GM18517 (cell line): Measurements from ENCODE around the gene SLC9A5.

Experiments used
- ATAC-seq: cut with Tn5 transposase; IDR thresholded peaks from one replicate; pipeline ENCODE4 v1.9.1; 2021; ENCODE audit warnings: mild to moderate bottlenecking, moderate library complexity; ENCODE audit not compliant: unreplicated experiment

SLC9A5 gene

DNA sequence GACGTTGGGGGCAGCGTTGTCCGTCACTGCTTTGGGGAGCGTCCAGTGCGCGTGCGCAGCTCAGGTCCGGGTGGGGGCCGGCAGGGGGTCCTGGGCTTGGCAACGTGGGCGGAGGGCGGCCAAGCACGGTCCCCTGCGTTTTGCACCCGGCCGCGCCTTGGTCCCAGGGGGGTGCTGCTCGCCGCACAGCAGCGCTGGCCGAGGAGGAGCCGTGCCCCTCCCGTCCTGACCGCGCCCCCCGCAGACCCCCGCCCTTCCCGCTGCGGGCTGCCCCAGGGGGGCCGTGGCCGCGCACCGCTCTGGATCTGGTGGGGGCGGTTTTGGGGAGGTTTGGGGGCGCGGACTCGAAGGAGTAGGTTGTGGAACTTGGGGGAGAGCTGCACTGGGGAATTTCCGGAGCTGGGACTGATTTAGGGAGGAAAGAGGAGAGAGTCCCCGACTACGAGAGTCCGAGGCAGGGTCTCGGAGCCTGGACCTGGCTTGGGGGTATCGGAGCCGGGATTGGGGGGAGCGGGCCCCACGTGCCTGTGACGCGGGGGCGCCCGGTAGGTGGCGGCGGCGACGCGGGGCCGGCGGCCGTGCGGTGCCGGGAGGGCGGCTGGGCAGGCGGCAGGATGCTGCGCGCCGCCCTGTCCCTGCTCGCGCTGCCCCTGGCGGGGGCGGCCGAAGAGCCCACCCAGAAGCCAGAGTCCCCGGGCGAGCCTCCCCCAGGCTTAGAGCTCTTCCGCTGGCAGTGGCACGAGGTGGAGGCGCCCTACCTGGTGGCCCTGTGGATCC, at the start of gene SLC9A5:
Gene SLC9A5 (plus strand): TSS at position 579 of the 777 bp plus-strand sequence. CDS start 36 bp downstream, at position 615.
- no peak for ATAC-seq

- ATAC-seq: no peak
Observed at GRCh38 chr16:67199011-67199807, 49.6 kb upstream of the SLC9A5 start, which contains the start of gene ELMO3. Gene ELMO3, plus strand, starts transcription at chr16:67199131. Its CDS starts 196 bp downstream, at chr16:67199327.

GRCh38 chr16:67199808-67200198, 49.0 kb upstream of the SLC9A5 start:
- no peak for ATAC-seq

- no peak for ATAC-seq
Observed at GRCh38 chr16:67200491-67200890, 48.3 kb upstream of the SLC9A5 start.

DNA sequence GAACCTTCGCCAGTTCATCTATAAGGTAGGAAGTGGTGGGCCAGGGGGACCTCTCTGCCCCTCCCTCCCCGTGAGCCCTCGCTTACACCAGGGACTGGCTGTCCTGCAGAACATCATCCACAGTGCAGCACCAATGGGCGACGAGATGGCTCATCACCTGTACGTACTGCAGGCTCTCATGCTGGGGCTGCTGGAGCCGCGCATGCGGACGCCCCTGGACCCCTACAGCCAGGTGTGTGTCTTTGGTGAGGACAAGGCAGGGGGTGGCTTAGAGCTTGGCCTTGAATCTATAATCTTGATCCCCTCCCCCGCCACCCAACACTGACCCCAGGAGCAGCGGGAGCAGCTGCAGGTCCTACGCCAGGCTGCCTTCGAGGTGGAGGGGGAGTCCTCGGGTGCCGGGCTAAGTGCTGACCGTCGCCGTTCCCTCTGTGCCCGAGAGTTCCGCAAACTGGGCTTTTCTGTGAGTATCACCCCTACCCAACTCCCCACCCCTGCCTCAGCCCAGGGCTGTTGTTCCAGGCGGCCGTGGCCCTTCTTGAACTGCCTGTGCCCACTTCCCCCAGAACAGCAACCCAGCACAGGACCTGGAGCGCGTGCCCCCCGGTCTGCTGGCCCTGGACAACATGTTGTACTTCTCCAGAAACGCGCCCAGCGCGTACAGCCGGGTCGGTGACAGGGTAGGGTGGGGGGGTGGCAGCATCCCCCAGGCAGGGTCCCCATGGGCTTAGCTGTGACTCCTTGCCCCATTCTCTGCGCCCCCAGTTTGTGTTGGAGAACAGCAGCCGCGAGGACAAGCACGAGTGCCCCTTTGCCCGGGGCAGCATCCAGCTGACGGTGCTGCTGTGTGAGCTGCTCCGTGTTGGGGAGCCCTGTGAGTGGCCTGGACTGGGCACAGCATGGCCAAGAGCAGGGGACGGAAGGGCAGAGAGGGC, 47.1 kb upstream of the SLC9A5 start:
- ATAC-seq: no peak

- no peak for ATAC-seq
Observed at GRCh38 chr16:67202426-67202825, 46.4 kb upstream of the SLC9A5 start.

DNA sequence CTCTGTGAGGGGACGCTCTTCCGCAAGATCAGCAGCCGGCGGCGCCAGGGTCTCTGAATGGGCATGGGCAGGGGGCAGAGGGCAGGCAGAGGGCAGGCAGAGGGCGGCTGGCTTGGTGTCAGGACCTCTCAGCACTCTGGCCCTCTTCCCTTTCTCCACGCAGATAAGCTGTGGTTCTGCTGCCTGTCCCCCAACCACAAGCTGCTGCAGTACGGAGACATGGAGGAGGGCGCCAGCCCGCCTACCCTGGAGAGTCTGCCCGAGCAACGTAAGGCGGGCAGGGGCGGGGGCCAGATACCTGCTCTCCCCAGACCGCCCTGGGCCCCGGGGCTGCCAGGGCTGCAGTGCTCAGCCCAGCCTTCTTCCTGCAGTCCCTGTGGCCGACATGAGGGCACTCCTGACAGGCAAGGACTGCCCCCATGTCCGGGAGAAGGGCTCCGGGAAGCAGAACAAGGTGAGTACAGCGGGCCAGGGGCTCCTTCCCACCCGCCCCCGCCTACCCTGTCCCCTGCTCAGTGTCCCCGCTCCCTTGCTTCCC, 45.8 kb upstream of the SLC9A5 start:
- ATAC-seq: no peak

DNA sequence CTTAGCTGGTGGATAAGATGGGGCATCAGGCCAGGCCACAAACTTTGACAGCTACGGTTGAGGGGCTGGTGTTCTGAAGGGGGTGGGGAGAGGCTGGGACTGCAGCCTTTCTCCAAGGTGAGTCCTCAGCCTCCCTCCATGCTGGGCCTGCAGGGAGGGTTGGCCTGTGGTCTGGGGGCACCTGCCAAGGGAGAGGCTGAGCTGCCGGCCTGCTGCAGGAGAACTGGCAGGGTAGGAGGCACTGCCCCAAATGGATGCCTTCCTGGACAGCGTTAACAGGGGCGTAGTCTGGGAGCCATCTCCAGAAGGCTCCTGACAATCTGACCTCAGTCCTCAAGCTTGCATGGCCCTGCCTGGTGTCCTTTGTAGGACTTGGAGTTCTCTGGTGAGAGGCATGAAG, 44.7 kb upstream of the SLC9A5 start:
- no peak for ATAC-seq

DNA sequence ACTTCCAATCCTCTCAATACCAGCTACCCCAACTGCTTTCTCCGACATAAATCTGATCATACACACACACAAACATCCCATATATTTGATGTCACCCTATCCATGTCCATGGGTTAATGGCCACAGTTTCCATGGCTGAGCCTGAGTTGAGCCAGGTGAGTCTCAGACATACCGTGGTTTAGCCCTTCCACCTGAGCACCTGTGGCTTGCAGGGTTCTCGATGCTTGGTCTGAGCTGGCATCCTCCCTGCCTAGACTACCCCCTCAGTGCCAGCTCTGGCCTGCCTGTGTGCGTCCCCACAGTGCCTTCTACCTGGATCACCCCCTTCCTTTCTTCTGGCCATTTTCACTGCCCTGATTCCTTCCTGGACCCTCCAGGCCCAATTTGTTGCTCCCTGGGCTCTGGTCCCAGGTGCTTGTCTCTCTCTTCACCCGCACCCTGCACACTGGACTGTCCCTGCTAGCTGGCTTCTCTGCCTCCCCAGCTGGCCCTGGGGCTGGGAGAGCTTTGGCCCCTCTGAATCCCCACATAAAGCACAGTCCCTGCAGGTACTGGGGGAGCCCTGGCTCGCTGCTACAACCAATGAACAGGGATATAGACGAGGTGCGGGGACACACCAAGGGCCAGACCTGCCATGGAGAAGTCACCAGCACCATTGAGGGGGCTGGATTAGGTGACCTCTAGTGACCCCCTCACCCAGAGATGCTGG, 42.5 kb upstream of the SLC9A5 start:
- no peak for ATAC-seq

DNA sequence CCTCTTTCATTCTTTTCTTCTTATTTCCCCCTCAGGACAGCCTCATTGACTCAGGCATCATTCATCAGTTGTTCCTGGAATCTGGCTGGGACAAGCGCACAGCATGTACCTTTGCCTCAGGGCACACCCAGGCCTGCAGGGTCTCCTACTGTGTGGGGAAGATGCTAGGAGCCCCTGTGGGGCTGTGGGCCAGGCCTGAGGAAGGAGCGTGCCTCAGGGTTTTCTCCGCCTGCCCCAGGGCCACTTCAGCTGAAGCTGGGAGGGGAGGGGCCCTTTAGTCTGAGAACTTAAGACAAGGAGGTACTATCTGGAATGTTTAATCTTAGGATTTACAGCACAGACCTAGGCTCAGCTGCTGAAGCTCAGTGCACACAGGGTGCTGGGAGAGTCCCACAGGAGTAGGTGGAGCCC, 41.9 kb upstream of the SLC9A5 start:
- ATAC-seq: no peak

DNA sequence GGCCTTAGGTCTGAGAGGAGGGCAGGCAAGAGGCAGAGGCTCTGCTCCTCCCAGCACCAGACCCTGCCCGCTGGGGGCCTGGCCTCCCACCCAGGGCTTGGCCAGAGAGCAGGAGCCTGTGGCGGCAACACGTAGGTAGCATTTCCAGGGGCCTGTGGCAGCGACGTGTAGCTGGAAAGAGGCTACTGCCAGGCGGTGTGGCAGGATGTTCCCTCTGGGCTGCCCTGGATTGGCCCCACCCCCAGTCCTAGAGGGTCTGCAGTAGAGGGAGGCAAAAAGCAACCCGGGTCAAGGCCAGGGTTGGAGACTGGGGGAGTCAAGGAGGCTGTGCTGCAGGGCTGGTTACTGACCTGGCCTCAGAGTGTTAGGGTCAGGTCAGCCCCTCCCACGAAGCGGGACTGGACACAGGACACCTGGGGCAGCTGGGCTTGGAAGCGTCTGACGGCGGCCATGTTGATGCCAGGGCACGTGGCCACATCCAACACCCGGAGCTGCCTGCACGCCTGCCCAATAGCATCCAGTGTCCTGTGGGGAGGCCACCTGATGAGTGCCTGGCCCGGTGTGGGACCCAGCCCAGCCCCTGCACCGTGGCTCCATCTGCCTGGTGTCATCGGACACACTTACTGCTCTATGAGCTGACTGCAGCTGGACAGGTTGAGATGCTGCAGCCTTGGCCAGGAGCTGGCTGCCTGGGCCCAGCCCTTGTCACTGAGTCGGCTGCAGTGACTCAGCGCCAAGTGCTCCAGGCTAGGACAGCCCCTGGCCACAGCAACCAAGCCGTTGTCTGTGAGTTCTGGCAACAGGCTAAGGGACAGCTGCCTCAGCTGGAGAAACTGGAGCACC, 41.3 kb upstream of the SLC9A5 start:
- ATAC-seq: no peak

GRCh38 chr16:67208154-67208896, 40.5 kb upstream of the SLC9A5 start:
- no peak for ATAC-seq

- ATAC-seq: no peak
Observed at GRCh38 chr16:67209565-67209964, 39.2 kb upstream of the SLC9A5 start.

DNA sequence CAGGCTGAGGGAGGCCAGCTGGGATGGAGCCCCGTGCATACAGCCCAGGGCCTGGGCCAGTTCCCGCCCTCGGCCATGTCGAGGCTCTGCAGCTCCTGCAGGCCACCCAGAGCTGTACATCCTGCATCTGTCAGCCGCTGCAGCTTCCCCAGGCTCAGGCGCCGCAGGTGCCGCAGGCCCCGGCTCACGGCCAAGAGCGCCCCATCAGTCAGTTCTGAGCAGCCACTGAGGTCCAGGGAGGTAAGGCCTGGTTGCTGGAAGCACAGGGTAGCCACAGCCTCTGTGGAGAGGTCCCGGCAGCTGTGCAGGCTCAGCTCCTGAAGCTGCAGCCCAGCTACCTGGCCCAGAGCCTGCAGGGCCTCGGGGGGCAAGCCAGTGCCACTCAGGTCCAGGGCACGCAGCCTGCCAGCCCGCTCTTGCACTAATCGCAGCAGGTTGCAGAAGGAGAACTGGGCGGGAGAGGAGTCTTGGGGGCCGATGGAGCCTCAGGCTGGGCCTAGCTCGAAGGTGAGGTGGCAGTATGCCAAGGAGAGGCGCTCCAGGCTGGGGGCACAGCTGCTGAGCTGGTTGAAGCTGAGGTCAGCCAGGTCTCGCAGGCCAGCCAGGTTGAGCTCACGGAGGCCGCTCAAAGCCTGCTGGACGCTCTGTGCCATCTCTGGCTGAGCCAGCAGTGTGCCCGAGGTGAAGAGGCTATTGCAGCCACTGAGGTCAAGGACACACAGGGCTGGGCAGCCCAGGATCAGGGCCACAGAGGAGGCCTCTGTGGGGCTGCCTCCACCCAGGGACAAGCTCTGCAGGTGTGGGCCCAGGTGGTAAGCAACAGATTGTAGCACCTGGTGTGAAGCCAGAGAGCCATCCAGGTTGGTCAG, 38.5 kb upstream of the SLC9A5 start:
- ATAC-seq: no peak

DNA sequence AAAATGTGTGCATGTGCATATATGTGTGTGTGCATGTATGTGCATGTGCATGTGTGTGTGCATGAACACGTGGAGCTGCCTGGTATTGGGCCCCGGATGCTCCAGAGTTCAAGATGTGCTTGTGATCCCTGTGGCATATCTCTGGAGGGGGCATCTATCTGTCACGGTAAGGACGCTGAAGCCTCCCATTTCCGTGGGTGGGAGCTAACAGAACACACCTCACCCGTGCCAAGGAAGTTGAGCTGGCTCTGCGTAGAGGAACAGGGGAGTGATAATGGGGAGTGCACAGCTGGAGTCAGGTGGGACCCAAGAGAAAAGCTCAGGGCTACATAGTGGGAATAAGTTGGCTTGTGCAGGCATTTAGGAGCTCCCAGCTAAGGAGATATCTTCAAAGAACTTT, 37.1 kb upstream of the SLC9A5 start:
- no peak for ATAC-seq

- no peak for ATAC-seq
Observed at GRCh38 chr16:67212766-67213165, 36.0 kb upstream of the SLC9A5 start.

GRCh38 chr16:67213197-67214019, 35.4 kb upstream of the SLC9A5 start:
- no peak for ATAC-seq
